Vagina (tissue), 2 donors: ENCODE measurements around the gene TAF3. TPM values are rescaled to one million over a fixed set of nuclear protein-coding genes. Genes with fewer than 3 reads are reported as not detected.

Experiments
- DNase-seq, 2 donors: peaks; one replicate each; pipeline ENCODE4 v3.0.0-alpha.2; 2017; ENCODE audit errors: extremely low spot score in 2 of 2
- H3K27ac ChIP-seq: fragments of 200-600 bp; sonication (generic); one replicate; pipeline ENCODE4 v1.5.1; 2019
- H3K27me3 ChIP-seq: fragments of 200-600 bp; sonication (generic); one replicate; pipeline ENCODE4 v1.5.1; 2019
- H3K36me3 ChIP-seq, 2 donors: fragments of 200-600 bp; sonication (generic); one replicate each; pipeline ENCODE4 v1.5.1; 2017 to 2019
- H3K4me1 ChIP-seq: fragments of 200-600 bp; sonication (generic); one replicate; pipeline ENCODE4 v1.5.1; 2019
- H3K4me3 ChIP-seq, 2 donors: fragments of 200-600 bp; sonication (generic); 1 replicate in 1 of 2; 2 replicates in 1 of 2; pipeline ENCODE4 v1.5.1; 2016 to 2019
- H3K9me3 ChIP-seq: fragments of 200-600 bp; sonication (generic); one replicate; pipeline ENCODE4 v1.5.1; 2019
- POLR2A ChIP-seq, 2 donors: fragments of 450-650 bp; IDR thresholded peaks; one replicate each; pipeline ENCODE4 v1.6.1; 2017; ENCODE audit warnings: antibody characterized with exemption in 2 of 2, mild to moderate bottlenecking in 2 of 2, moderate library complexity in 2 of 2
- POLR2AphosphoS5 ChIP-seq, 2 donors: sonication (generic); formaldehyde crosslinking; IDR thresholded peaks; one replicate each; pipeline ENCODE4 v1.9.0; 2017; ENCODE audit warnings: antibody characterized with exemption in 2 of 2, mild to moderate bottlenecking in 2 of 2, low read depth in 1 of 2; ENCODE audit not compliant: insufficient read depth in 1 of 2
- intact Hi-C: fragments of 100-400 bp; cut with DNase I; formaldehyde crosslinking; loops from one replicate; pipeline ENCODE4 v1.15.1; 2023
- total RNA-seq: library from RNA; depleted of rRNA; stranded (reverse); fragments of >200 nt; gene quantifications from one replicate; pipeline ENCODE4 v1.2.3, GENCODE V29; 2016
- TF ChIP-seq, protein P1 (sequence below), 3 experiments: fragments of 450-650 bp in 2 of 3; fragments of 200-600 bp in 1 of 3; sonication (generic) in 1 of 3; IDR thresholded peaks; one replicate each; pipeline ENCODE4 v1.5.1; 2017 to 2019; ENCODE audit warnings: antibody characterized with exemption in 3 of 3, mild to moderate bottlenecking in 2 of 3, moderate library complexity in 2 of 3

Gene TAF3
- total RNA-seq, 1 donor from 2014 or later = 9.8 TPM

DNA sequence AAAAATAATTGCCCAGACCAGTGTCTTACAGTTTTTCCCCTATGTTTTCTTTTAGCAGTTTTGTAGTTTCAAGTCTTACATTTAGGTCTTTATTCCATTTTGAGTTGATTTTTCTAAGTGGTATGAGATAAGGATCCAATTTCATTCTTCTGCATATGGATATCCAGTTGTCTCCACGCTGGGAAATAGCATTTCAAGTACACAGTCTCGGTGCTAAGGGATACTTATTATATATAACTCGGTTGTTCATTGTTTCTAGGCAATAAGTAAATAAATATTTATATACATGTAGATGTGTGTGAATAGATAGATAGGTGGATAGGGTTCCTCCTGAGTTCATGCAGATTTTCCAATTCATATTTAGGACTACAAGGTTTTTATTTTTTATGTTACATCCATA is 16.0 kb downstream of the TAF3 start:
- Histone ChIP-seq H3K27me3 (no peaks in the 10 kb centered on the region), H3K4me3 (no peak overlapping the region), H3K4me1 (no peaks in the 10 kb centered on the region), H3K27ac (no peak overlapping the region), H3K36me3 (no peaks in the 10 kb centered on the region), H3K9me3 (no peaks in the 10 kb centered on the region)
- intact Hi-C loops = no loop called here
- no peak for DNase-seq
- TF ChIP-seq, protein P1, sequence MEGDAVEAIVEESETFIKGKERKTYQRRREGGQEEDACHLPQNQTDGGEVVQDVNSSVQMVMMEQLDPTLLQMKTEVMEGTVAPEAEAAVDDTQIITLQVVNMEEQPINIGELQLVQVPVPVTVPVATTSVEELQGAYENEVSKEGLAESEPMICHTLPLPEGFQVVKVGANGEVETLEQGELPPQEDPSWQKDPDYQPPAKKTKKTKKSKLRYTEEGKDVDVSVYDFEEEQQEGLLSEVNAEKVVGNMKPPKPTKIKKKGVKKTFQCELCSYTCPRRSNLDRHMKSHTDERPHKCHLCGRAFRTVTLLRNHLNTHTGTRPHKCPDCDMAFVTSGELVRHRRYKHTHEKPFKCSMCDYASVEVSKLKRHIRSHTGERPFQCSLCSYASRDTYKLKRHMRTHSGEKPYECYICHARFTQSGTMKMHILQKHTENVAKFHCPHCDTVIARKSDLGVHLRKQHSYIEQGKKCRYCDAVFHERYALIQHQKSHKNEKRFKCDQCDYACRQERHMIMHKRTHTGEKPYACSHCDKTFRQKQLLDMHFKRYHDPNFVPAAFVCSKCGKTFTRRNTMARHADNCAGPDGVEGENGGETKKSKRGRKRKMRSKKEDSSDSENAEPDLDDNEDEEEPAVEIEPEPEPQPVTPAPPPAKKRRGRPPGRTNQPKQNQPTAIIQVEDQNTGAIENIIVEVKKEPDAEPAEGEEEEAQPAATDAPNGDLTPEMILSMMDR (IDR thresholded peaks at IDR 0.05) = no peak
- TF ChIP-seq POLR2A (IDR thresholded peaks at IDR 0.05) (no peak), POLR2AphosphoS5 (IDR thresholded peaks at IDR 0.05; ENCODE audit: insufficient read depth in 1 of 2, low read depth in 1 of 2) (no peak)

DNA sequence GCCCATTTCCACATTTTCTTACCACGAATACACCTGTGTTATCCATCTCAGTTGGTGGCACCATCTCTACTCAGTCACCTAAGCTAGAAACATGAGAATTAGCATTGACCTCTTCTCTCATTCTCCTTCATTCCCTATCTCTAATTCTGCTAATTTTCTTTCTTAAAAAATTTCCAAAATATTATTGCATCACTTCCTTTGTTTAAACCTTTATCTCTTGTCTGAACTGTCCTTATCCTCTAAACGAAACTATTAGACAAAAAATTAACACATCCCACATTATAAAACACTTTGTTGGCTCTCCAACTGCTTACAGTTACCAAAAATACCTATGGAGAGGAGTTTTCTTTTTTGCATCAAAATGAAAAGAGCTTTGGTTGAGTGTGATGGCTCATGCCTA is 18.3 kb downstream of the TAF3 start:
- no peaks in the 10 kb centered on the region for H3K36me3 ChIP-seq
- H3K4me3 ChIP-seq = no peak overlapping the region
- no peak for DNase-seq
- no peaks in the 10 kb centered on the region for H3K9me3 ChIP-seq
- TF ChIP-seq POLR2AphosphoS5 (IDR thresholded peaks at IDR 0.05; ENCODE audit: insufficient read depth in 1 of 2, low read depth in 1 of 2) (no peak), POLR2A (IDR thresholded peaks at IDR 0.05) (no peak)
- TF ChIP-seq, protein P1 (IDR thresholded peaks at IDR 0.05) = no peak
- H3K4me1 ChIP-seq = no peaks in the 10 kb centered on the region
- no peak overlapping the region for H3K27ac ChIP-seq
- intact Hi-C loops = no loop called here
- no peaks in the 10 kb centered on the region for H3K27me3 ChIP-seq

DNA sequence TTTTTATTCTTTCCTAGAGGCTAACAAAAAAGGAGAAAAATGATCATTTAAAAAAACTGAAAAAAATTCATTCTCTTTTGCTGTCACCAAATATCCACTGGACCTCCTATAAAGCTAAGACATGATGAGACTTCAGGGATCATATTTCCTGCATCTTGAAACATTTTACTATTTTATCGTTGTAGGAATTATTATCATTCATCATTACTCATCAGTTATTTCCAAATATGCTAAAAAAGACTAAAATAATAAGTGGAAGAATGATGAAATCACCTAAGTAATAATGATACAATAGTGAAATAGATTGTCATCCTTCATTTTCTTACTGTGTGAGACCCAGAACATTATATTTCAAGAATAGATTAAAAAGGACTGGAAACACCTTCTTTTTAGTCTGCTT is 28.3 kb downstream of the TAF3 start:
- Histone ChIP-seq H3K4me3 (no peak overlapping the region), H3K27me3 (no peaks in the 10 kb centered on the region), H3K36me3 (no peaks in the 10 kb centered on the region), H3K27ac (no peak overlapping the region), H3K9me3 (no peaks in the 10 kb centered on the region), H3K4me1 (no peaks in the 10 kb centered on the region)
- DNase-seq = no peak
- TF ChIP-seq POLR2AphosphoS5 (IDR thresholded peaks at IDR 0.05; ENCODE audit: insufficient read depth in 1 of 2, low read depth in 1 of 2) (no peak), POLR2A (IDR thresholded peaks at IDR 0.05) (no peak)
- TF ChIP-seq, protein P1 (IDR thresholded peaks at IDR 0.05) = no peak
- intact Hi-C loops = no loop called here

DNA sequence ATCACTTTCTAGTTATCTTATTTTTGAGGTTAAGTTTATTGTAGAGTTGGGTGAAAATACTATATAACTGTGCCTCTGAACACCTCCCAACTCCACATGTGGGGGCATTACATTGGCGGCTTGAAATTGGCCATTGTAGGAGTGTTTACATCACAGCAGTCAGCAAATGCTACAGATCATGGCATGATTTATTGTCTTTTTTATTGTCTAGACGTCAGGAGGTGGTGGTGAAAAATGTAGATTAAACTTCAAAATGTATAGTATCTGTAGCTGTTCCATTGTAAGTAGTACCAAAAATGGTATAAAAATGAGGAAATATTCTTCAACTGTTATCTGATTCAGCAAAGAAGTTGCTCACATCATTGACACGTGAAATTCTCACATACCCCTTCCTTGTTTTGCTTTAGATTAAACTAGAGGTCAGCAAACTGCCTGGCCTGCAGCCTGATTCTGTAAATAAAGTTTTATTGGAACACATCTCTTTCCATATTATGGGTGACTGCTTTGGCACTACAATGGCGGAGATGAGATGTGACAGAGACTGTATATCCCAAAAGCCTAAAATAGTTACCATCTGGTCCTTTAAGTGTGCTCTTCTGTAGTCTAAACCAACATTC is 35.0 kb downstream of the TAF3 start:
- intact Hi-C loops = no loop called here
- Histone ChIP-seq H3K27me3 (no peaks in the 10 kb centered on the region), H3K27ac (no peak overlapping the region), H3K4me3 (no peak overlapping the region), H3K36me3 (no peaks in the 10 kb centered on the region), H3K4me1 (no peaks in the 10 kb centered on the region), H3K9me3 (no peaks in the 10 kb centered on the region)
- TF ChIP-seq POLR2AphosphoS5 (IDR thresholded peaks at IDR 0.05; ENCODE audit: insufficient read depth in 1 of 2, low read depth in 1 of 2) = no peak
- TF ChIP-seq POLR2A (IDR thresholded peaks at IDR 0.05) = no peak
- TF ChIP-seq, protein P1 (IDR thresholded peaks at IDR 0.05) = no peak
- DNase-seq = no peak

DNA sequence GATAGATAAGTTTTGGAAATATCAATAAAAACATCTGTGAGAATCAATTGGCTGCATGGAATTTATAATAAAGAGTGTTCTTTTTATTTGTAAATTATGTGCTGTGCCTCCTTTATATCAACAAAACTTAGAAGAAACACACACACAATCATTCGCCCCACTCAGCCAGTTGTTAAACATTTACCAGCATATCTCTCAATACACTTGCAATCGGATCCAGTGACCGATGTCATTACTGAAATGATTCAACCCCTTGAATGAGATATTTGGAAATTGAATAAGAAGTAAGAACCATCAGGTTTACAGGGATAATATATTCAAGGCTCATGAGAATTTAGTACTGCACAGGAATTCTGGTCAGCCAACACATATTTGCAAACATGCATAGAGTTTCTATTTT is 35.6 kb downstream of the TAF3 start:
- no peaks in the 10 kb centered on the region for H3K4me1 ChIP-seq
- no peak overlapping the region for H3K27ac ChIP-seq
- H3K4me3 ChIP-seq = no peak overlapping the region
- intact Hi-C loops = no loop called here
- DNase-seq = no peak
- H3K36me3 ChIP-seq = no peaks in the 10 kb centered on the region
- no peaks in the 10 kb centered on the region for H3K27me3 ChIP-seq
- no peak for TF ChIP-seq POLR2AphosphoS5 (IDR thresholded peaks at IDR 0.05; ENCODE audit: insufficient read depth in 1 of 2, low read depth in 1 of 2)
- TF ChIP-seq, protein P1 (IDR thresholded peaks at IDR 0.05) = no peak
- TF ChIP-seq POLR2A (IDR thresholded peaks at IDR 0.05) = no peak
- no peaks in the 10 kb centered on the region for H3K9me3 ChIP-seq
